SIG-M5 (cell line): ENCODE data around the gene ZNF22.
"Not testable (repeated sequence)": the region's sequence is repeated elsewhere in the genome, so short reads cannot be mapped to it uniquely, and the experiment has no call there.

Experiments used
- DNase-seq: peaks from one replicate; lab custom pipeline; 2025; lab: John Stamatoyannopoulos, UW

Gene ZNF22

DNA sequence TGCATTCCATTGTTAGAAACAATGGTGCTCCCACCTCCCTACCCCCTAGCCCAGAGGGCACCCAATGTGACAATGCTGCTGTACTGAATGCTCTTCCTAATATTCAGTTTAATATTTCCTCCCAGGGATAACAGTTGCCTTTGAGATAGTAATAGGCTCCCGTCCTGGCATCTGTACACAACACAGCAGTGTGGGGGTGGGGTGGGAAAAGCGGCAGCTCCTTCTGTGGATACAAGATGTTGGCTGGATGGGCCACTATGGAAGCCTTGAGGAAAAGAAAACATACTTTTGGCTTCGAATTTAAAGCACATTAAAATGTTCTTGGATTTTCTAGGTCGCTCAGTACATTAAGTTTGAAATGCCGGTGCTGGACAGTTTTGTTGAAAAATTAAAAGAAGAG, 9.2 kb upstream of the ZNF22 start:
- no peak for DNase-seq

DNA sequence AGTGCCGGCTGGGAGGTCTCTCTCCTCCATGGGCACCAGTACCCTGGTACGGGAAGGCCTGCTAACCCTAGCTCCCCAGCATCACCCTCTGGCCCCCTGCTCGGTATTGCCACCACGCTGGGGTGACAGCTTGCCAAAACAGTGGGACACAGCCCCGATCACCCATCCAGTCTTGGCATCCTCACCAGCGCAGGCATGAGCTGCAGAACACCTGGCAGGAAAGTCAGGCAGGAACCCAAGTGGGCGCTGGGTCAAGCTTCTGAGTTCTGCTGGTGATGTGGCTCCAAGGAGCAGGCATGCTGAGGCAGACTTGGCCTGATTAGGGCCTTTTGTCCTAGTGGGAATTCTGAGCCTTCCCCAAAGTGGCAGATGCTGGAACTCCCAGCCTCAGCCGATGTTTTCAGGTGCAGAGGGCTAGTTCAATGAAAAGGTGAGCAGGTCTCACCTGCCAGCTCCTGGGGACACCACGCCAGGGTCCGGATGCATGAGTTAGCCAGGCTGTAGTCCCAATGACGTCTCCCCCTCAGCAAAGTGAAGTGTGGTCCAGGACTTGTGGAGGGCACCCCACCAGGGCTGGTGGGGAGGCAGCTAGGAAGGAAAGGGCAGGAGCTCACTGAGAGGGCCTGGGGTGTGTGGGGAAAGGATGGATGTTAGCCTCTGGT, 8.5 kb upstream of the ZNF22 start:
- no peak for DNase-seq

GRCh38 chr10:44992732-44993225, 7.9 kb upstream of the ZNF22 start:
- no peak for DNase-seq

DNA sequence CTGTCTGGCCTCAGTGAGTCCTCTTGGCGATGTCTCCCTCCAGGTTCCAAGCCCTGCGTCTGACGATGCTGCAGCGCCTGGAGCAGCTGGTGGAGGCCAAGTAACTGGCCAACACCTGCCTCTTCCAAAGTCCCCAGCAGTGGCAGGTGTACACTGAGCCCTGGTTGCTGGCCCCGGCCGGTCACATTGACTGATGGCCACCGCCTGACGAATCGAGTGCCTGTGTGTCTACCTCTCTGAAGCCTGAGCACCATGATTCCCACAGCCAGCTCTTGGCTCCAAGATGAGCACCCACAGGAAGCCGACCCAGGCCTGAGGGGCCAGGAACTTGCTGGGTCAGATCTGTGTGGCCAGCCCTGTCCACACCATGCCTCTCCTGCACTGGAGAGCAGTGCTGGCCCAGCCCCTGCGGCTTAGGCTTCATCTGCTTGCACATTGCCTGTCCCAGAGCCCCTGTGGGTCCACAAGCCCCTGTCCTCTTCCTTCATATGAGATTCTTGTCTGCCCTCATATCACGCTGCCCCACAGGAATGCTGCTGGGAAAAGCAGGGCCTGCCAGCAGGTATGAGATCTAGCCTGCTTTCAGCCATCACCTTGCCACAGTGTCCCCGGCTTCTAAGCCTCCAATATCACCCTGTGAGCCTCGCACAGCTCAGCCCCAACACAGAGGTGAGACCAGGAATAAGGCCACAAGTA, 7.3 kb upstream of the ZNF22 start:
- DNase-seq: no peak

GRCh38 chr10:44993922-44994751, 6.6 kb upstream of the ZNF22 start:
- no peak for DNase-seq

- DNase-seq: no peak
Measured at GRCh38 chr10:44994752-44995530, 5.8 kb upstream of the ZNF22 start.

GRCh38 chr10:44995581-44995913, 5.2 kb upstream of the ZNF22 start:
- no peak for DNase-seq

- no peak for DNase-seq
Measured at GRCh38 chr10:44995914-44996669, 4.6 kb upstream of the ZNF22 start.

GRCh38 chr10:44997105-44997748, 3.5 kb upstream of the ZNF22 start:
- no peak for DNase-seq

DNA sequence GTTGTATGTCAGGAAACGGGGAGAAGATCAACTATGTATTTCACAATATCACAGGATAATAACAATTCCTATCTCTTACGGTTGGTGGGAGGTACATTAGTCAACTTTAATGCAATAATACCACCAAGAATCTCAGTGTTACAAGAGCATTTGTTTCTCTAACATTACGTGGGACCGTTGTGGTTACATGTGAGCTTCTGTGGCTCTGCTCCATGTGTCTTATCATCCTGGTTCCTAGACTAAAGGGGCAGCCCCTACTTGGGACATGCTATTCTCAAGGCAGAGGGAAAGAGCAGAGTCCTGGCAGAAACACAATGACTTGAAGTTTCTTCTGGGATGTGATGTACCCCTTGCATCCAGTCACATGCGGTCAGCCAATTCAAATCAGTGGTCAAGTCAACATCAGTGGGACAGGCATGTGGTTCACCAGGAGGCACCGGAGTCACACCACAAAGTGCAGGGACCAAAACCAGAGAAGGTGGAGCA, 2.5 kb upstream of the ZNF22 start:
- DNase-seq: no peak

DNA sequence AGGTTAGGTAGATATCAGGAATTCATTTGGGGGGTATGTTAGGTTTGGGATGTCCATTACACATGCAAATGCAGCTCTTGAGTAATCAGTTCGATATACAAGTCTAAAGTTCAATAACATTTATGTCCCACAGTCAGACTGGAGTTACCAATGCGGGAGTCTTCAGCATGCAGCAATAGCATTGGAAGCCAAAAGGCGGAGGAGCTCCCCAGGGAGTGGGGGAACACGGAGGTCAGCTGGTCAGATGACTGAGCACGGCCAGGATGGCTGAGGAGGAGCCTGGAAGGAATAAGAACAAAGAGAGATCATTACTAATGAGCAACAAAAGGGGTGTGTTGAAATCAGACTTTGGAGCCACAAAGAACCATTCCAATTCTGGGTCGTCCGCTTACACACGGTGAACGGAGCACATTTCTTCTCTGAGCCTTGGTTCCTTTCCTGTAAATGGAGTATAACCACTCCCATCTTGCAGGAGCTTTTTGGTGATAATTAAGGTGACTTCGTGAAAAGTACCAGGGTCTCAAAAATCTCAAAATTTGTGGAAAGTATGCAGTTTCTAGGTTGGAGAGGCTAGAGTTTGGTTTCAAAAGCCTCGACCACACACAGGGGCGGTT, 478 bp upstream of the ZNF22 start:
- DNase-seq: no peak

- DNase-seq: no peak
Measured at GRCh38 chr10:45001381-45002148, 842 bp downstream of the ZNF22 start.

- DNase-seq: no peak
Measured at GRCh38 chr10:45003432-45004000, 2.8 kb downstream of the ZNF22 start.

- no peak for DNase-seq
Measured at GRCh38 chr10:45004661-45005060, 3.9 kb downstream of the ZNF22 start.

DNA sequence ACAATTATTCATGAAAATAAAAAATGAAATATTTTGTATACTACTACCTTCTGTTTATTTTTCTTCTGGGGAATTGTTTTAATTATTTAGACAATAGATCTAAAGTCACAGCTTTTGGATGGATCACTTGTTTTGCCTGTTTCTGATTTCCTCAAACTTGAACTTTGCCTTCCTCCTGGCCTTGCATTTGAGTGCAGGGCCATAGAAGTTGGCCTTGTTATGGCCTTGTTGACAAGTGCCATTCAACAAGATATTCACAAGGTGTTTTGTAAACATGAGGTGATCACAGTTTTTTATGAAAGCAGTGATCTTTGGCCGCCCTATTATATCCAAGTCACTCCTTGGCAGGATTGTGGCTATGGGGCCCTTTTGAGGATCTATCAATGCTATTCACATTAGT, 4.6 kb downstream of the ZNF22 start:
- no peak for DNase-seq

GRCh38 chr10:45006276-45007030, 5.7 kb downstream of the ZNF22 start:
- no peak for DNase-seq

GRCh38 chr10:45008524-45009161, 7.9 kb downstream of the ZNF22 start:
- DNase-seq: peak; percentile 56

- DNase-seq: not testable (repeated sequence)
Measured at GRCh38 chr10:45014557-45014956, 13.8 kb downstream of the ZNF22 start.
